CD4-positive, alpha-beta T cell treated with Interferon alpha-2 for 1 hour (primary cell): ENCODE measurements around the gene SERPINI1.

Experiments used
- DNase-seq, 2 donors: peaks; one replicate each; pipeline ENCODE4 v3.0.0-alpha.2; 2020 to 2022

The SERPINI1 gene

GRCh38 chr3:167854846-167855245 is 119.3 kb downstream of the SERPINI1 start:
- DNase-seq = no peak

GRCh38 chr3:167855306-167855705 is 119.8 kb downstream of the SERPINI1 start:
- DNase-seq = no peak

- no peak for DNase-seq
Observed at GRCh38 chr3:167858865-167859264, 123.3 kb downstream of the SERPINI1 start.

- DNase-seq = no peak
Observed at GRCh38 chr3:167859610-167860009, 124.1 kb downstream of the SERPINI1 start.

- DNase-seq = no peak
Observed at GRCh38 chr3:167861649-167862048, 126.1 kb downstream of the SERPINI1 start.

GRCh38 chr3:167862104-167862730 is 126.7 kb downstream of the SERPINI1 start:
- no peak for DNase-seq

GRCh38 chr3:167863811-167864551 is 128.5 kb downstream of the SERPINI1 start:
- DNase-seq = no peak

- no peak for DNase-seq
Observed at GRCh38 chr3:167864552-167864874, 129.0 kb downstream of the SERPINI1 start.

- no peak for DNase-seq
Observed at GRCh38 chr3:167866331-167866730, 130.8 kb downstream of the SERPINI1 start.

- DNase-seq = no peak
Observed at GRCh38 chr3:167867981-167868380, 132.5 kb downstream of the SERPINI1 start.

GRCh38 chr3:167870181-167870580 is 134.7 kb downstream of the SERPINI1 start:
- DNase-seq = no peak

- DNase-seq = no peak
Observed at GRCh38 chr3:167870759-167871158, 135.2 kb downstream of the SERPINI1 start.

GRCh38 chr3:167872032-167872431 is 136.5 kb downstream of the SERPINI1 start:
- DNase-seq = no peak

GRCh38 chr3:167872941-167873340 is 137.4 kb downstream of the SERPINI1 start:
- no peak for DNase-seq

- DNase-seq = no peak
Observed at GRCh38 chr3:167874671-167875372, 139.3 kb downstream of the SERPINI1 start.
